ENCODE measurements around the gene NRARP. TPM values are rescaled to one million over a fixed set of nuclear protein-coding genes. Genes with fewer than 3 reads are reported as not detected.

NRARP gene
- total and polyA plus RNA-seq, 2 of the 13 experiments (the other 11 are each of a cell fraction or from before 2014, with no cell fraction given), result 0.22 to 0.46 TPM

GRCh38 chr9:137276473-137277328 is 25.4 kb downstream of the NRARP start (continued):
- TF ChIP-seq, protein P1, sequence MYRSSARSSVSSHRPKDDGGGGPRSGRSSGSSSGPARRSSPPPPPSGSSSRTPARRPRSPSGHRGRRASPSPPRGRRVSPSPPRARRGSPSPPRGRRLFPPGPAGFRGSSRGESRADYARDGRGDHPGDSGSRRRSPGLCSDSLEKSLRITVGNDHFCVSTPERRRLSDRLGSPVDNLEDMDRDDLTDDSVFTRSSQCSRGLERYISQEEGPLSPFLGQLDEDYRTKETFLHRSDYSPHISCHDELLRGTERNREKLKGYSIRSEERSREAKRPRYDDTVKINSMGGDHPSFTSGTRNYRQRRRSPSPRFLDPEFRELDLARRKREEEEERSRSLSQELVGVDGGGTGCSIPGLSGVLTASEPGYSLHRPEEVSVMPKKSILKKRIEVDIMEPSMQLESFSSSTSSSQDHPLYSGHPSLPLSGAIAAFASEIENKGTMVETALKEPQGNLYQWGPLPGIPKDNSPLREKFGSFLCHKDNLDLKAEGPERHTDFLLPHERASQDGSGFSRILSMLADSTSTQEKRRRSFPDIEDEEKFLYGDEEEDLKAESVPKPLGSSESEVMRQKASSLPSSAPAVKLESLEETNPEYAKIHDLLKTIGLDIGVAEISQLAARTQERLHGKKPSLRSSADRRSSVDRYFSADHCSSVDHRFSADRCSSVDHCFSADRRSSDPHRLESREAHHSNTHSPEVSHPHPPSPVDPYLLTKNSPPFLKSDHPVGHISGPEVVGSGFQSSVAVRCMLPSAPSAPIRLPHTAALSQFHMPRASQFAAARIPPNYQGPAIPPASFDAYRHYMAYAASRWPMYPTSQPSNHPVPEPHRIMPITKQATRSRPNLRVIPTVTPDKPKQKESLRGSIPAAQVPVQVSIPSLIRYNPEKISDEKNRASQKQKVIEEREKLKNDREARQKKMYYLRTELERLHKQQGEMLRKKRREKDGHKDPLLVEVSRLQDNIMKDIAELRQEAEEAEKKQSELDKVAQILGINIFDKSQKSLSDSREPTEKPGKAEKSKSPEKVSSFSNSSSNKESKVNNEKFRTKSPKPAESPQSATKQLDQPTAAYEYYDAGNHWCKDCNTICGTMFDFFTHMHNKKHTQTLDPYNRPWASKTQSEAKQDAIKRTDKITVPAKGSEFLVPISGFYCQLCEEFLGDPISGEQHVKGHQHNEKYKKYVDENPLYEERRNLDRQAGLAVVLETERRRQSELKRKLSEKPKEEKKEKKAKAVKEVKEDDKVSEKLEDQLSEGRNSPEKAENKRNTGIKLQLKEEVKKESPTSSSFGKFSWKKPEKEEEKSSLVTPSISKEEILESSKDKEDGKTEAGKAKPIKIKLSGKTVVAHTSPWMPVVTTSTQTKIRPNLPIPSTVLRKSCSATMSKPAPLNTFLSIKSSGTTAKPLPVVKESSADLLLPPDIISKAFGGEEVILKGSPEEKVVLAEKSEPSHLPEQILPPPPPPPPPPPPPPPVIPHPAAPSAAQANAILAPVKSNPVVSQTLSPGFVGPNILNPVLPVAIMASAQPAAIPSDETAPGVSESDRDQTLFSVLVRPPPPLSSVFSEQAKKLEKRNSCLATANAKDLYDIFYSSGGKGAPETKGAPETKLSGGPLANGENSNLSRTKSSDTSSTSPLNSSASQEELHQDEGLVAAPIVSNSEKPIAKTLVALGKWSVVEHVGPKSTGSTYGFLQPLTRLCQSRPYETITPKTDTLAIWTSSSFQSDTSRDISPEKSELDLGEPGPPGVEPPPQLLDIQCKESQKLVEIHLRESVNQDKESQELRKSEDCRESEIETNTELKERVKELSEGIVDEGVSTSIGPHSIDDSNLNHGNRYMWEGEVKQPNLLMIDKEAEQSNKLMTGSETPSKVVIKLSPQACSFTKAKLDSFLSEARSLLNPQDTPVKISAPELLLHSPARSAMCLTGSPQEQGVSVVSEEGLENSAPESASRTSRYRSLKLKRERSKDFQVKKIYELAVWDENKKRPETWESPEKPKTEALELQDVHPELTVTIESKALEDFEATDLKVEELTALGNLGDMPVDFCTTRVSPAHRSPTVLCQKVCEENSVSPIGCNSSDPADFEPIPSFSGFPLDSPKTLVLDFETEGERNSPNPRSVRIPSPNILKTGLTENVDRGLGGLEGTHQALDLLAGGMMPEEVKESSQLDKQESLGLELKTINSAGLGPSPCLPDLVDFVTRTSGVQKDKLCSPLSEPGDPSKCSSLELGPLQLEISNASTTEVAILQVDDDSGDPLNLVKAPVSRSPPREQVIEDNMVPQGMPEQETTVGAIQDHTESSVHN (CRISPR knock-in tag; IDR thresholded peaks at IDR 0.05), result no peak
- TF ChIP-seq, protein P2, sequence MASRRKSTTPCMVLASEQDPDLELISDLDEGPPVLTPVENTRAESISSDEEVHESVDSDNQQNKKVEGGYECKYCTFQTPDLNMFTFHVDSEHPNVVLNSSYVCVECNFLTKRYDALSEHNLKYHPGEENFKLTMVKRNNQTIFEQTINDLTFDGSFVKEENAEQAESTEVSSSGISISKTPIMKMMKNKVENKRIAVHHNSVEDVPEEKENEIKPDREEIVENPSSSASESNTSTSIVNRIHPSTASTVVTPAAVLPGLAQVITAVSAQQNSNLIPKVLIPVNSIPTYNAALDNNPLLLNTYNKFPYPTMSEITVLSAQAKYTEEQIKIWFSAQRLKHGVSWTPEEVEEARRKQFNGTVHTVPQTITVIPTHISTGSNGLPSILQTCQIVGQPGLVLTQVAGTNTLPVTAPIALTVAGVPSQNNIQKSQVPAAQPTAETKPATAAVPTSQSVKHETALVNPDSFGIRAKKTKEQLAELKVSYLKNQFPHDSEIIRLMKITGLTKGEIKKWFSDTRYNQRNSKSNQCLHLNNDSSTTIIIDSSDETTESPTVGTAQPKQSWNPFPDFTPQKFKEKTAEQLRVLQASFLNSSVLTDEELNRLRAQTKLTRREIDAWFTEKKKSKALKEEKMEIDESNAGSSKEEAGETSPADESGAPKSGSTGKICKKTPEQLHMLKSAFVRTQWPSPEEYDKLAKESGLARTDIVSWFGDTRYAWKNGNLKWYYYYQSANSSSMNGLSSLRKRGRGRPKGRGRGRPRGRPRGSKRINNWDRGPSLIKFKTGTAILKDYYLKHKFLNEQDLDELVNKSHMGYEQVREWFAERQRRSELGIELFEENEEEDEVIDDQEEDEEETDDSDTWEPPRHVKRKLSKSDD (CRISPR knock-in tag; IDR thresholded peaks at IDR 0.05; ENCODE audit: low read depth), result peak; percentile 17; the same call in 1 of the 2 replicates
- TF ChIP-seq NAIF1 (CRISPR knock-in tag; IDR thresholded peaks at IDR 0.05; ENCODE audit: borderline replicate concordance), result no peak
- TF ChIP-seq, protein P3, sequence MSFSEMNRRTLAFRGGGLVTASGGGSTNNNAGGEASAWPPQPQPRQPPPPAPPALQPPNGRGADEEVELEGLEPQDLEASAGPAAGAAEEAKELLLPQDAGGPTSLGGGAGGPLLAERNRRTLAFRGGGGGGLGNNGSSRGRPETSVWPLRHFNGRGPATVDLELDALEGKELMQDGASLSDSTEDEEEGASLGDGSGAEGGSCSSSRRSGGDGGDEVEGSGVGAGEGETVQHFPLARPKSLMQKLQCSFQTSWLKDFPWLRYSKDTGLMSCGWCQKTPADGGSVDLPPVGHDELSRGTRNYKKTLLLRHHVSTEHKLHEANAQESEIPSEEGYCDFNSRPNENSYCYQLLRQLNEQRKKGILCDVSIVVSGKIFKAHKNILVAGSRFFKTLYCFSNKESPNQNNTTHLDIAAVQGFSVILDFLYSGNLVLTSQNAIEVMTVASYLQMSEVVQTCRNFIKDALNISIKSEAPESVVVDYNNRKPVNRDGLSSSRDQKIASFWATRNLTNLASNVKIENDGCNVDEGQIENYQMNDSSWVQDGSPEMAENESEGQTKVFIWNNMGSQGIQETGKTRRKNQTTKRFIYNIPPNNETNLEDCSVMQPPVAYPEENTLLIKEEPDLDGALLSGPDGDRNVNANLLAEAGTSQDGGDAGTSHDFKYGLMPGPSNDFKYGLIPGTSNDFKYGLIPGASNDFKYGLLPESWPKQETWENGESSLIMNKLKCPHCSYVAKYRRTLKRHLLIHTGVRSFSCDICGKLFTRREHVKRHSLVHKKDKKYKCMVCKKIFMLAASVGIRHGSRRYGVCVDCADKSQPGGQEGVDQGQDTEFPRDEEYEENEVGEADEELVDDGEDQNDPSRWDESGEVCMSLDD (CRISPR knock-in tag; IDR thresholded peaks at IDR 0.05; ENCODE audit: borderline replicate concordance), result peak; percentile 74; the same call in 1 of the 2 replicates
- TF ChIP-seq, protein P4, sequence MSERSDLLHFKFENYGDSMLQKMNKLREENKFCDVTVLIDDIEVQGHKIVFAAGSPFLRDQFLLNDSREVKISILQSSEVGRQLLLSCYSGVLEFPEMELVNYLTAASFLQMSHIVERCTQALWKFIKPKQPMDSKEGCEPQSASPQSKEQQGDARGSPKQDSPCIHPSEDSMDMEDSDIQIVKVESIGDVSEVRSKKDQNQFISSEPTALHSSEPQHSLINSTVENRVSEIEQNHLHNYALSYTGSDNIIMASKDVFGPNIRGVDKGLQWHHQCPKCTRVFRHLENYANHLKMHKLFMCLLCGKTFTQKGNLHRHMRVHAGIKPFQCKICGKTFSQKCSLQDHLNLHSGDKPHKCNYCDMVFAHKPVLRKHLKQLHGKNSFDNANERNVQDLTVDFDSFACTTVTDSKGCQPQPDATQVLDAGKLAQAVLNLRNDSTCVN (CRISPR knock-in tag; IDR thresholded peaks at IDR 0.05; ENCODE audit: borderline replicate concordance), result no peak
- TF ChIP-seq SNAI1 (CRISPR knock-in tag; IDR thresholded peaks at IDR 0.05; ENCODE audit: borderline replicate concordance), result 0 out of 2 replicates have a peak, but pooled peaks have one; percentile 55
- peak; percentile 22 for TF ChIP-seq AGO1 (IDR thresholded peaks at IDR 0.05; ENCODE audit: low read depth, low read length, poor library complexity, severe bottlenecking)
- no peak for TF ChIP-seq MIER3 (CRISPR knock-in tag; IDR thresholded peaks at IDR 0.05; ENCODE audit: borderline replicate concordance)
- TF ChIP-seq KLF15 (CRISPR knock-in tag; IDR thresholded peaks at IDR 0.05; ENCODE audit: borderline replicate concordance), result 0 out of 2 replicates have a peak, but pooled peaks have one; percentile 35
